Calu3 (cell line): ENCODE measurements around the gene LLGL1. TPM values are rescaled to one million over a fixed set of nuclear protein-coding genes. Genes with fewer than 3 reads are reported as not detected.

ENCODE experiments used
- BruUV-seq: library from RNA; stranded (reverse); fragments of 400-500 nt; replicated peaks from 2 replicates; lab custom pipeline; 2021; lab: Mats Ljungman, UMichigan
- CTCF ChIA-PET: fragments of 300-600 bp; sonication (Branson Sonifier 250); formaldehyde crosslinking; loops from one replicate; lab custom pipeline; 2022; ENCODE audit warnings: antibody characterized with exemption; lab: Charles Lee
- DNase-seq: peaks from one replicate; pipeline ENCODE4 v3.0.0; 2022
- H3K27ac Mint-ChIP-seq: one replicate; pipeline ENCODE4 v1.8.0; 2022; ENCODE audit warnings: mixed read lengths; ENCODE audit not compliant: unreplicated experiment
- H3K27me3 Mint-ChIP-seq: one replicate; pipeline ENCODE4 v1.8.0; 2022; ENCODE audit warnings: mixed read lengths; ENCODE audit not compliant: unreplicated experiment
- H3K36me3 Mint-ChIP-seq: one replicate; pipeline ENCODE4 v1.8.0; 2022; ENCODE audit warnings: mild to moderate bottlenecking, moderate library complexity, mixed read lengths; ENCODE audit not compliant: insufficient read depth, unreplicated experiment
- H3K4me1 Mint-ChIP-seq: one replicate; pipeline ENCODE4 v1.8.0; 2022; ENCODE audit warnings: mild to moderate bottlenecking, low read depth, mixed read lengths; ENCODE audit not compliant: unreplicated experiment
- H3K4me3 Mint-ChIP-seq: one replicate; pipeline ENCODE4 v1.8.0; 2022; ENCODE audit warnings: mild to moderate bottlenecking, low read depth, moderate library complexity, mixed read lengths; ENCODE audit not compliant: unreplicated experiment
- H3K9me3 Mint-ChIP-seq: one replicate; pipeline ENCODE4 v1.8.0; 2022; ENCODE audit warnings: low read depth, mixed read lengths; ENCODE audit not compliant: unreplicated experiment
- CTCF ChIP-seq: fragments of 200-600 bp; IDR thresholded peaks from one replicate; pipeline ENCODE4 v1.8.0; 2022; ENCODE audit warnings: antibody characterized with exemption; ENCODE audit not compliant: unreplicated experiment
- intact Hi-C: fragments of 100-400 bp; cut with micrococcal nuclease; formaldehyde crosslinking; loops from one replicate; pipeline ENCODE4 v1.10.0; 2022; ENCODE audit not compliant: unreplicated experiment
- total RNA-seq: library from RNA; stranded (reverse); gene quantifications from 2 replicates; pipeline ENCODE4 v1.2.3, GENCODE V29; 2022

The LLGL1 gene
- total RNA-seq, 1 experiment from 2014 or later, result 10.0 TPM

DNA sequence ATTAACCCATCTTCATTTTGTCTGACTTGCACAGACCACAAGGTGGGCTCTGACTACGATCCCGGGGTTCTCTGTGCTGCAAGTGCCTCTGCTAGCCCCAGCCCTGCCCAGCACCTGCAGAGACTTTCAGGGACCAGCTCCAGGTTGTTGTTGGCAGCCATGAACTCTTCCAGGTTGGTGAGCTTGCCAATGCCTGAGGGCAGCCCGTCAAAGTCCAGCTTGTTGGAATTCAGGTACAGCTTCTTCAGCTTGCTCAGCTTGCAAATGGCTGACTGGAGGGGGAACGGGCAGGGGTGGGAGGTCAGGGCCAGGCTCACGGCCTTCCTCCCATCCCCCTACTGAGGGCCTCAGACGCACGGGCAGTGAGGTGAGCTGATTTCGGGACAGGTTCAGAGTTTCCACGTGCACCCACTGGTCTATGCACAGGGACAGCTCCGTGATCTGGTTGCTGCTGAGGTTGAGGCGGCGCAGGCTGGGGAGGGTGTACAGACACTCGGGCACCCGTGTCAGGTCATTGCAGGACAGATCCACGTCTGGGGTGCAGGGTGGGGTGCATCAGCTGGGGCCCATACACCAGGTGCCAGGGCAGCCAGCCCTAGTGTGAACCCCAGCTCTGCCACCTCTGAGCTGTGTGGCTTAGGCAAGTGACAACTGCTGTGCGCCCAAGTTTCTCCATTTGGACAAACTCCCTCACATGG, 27.9 kb downstream of the LLGL1 start:
- H3K36me3 Mint-ChIP-seq, result peaks cover 70% of the 10 kb centered on the region
- intact Hi-C loops, result no loop called here

DNA sequence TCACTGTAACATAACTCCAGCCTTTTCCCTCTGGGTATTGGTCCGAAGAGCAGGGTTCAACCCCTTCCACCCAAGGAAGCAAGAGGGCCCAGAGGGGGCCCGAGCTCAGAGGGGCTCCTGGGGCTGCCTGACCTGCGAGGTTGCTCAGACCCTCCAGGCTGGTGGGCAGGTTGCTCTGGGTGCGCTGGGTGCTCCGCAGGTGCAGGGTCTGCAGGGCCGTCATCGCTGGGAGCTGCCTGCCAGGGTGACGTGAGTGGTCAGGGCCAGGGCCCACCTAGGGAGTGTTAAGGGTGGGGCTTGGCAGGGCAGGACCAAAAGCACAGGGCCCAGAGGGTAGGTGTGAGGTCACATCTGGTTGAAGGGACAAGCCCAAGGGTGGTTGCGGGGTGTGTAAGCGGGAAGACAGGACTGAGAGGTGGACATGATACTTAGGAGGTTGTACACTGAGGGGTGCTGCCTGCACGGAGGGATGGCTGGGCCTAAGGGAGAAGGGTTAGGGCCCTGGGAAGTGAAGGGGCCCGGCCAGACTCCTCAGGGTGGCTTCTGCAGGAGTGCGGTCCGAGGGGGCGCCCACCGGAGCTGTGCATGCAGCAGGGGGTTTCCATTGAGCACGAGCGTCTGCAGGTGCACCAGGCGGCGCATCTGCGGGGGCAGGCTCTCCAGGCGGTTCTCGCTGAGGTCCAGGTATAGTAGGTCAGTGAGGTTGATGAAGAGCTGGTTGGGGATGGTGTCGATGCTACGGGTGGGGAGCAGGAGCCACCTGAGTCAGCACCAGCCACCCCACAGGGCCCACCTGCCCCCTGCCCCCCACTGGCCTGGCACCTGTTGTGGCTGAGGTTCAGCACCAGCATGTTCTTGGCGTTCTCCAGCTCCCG, 28.7 kb downstream of the LLGL1 start:
- H3K27me3 Mint-ChIP-seq, result no peaks in the 10 kb centered on the region
- no peak overlapping the region for H3K27ac Mint-ChIP-seq
- peaks cover 69% of the 10 kb centered on the region for H3K36me3 Mint-ChIP-seq
- H3K4me1 Mint-ChIP-seq, result no peaks in the 10 kb centered on the region
- no peak overlapping the region for H3K4me3 Mint-ChIP-seq
- DNase-seq, result no peak
- CTCF ChIA-PET, result no interaction called here
- BruUV-seq, result no TSS peak
- H3K9me3 Mint-ChIP-seq, result no peaks in the 10 kb centered on the region
- intact Hi-C loops, result no loop called here
- no peak for TF ChIP-seq CTCF

More for the DNA sequence above, 27.9 kb downstream of the LLGL1 start:
- no peaks in the 10 kb centered on the region for H3K9me3 Mint-ChIP-seq
- CTCF ChIA-PET, result no interaction called here
- H3K27me3 Mint-ChIP-seq, result no peaks in the 10 kb centered on the region
- H3K27ac Mint-ChIP-seq, result no peak overlapping the region
- TF ChIP-seq CTCF, result no peak
- H3K4me1 Mint-ChIP-seq, result no peaks in the 10 kb centered on the region
- no peak for DNase-seq
- no peak overlapping the region for H3K4me3 Mint-ChIP-seq
- no TSS peak for BruUV-seq

DNA sequence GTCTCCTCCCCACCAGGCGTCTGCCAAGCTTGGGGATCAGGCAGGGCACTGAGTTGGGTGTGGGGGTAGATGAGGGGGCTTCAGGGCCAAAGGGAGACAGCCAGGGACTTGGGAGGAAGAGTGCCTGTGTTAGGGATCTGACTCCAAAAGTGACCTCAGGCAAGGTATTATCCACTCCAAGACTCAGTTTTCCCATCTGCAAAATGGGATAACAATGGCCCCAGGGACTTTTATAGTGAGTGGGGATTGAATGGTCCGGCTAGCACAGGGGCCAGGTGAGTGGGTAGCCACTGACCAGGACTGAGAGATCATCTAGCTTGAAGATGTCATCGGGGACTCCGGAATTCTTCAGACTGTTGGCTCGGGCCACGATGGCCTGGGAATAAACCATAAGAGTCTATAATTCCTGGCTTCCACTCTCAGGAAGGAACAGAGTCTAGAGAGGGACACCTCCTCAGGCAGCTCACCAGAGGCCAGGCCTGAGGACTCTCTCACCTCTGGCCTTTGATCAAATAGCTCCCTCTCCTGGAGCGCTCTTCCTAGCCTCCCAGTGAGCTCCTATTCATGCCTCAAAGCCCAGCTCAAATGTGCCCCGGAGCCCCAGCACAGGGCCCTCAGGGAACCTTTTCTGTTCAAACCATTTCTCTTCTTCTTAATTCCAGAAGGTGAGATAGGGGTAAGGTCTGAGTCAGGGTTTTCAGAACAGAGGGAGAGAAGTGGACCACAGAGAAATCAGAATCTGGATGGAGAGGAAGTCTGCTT, 29.6 kb downstream of the LLGL1 start:
- Mint-ChIP-seq H3K4me1 (no peaks in the 10 kb centered on the region), H3K27me3 (no peaks in the 10 kb centered on the region), H3K36me3 (peaks cover 76% of the 10 kb centered on the region), H3K9me3 (no peaks in the 10 kb centered on the region), H3K4me3 (no peak overlapping the region), H3K27ac (no peak overlapping the region)
- CTCF ChIA-PET, result no interaction called here
- no peak for TF ChIP-seq CTCF
- intact Hi-C loops, result no loop called here
- BruUV-seq, result no TSS peak
- no peak for DNase-seq

DNA sequence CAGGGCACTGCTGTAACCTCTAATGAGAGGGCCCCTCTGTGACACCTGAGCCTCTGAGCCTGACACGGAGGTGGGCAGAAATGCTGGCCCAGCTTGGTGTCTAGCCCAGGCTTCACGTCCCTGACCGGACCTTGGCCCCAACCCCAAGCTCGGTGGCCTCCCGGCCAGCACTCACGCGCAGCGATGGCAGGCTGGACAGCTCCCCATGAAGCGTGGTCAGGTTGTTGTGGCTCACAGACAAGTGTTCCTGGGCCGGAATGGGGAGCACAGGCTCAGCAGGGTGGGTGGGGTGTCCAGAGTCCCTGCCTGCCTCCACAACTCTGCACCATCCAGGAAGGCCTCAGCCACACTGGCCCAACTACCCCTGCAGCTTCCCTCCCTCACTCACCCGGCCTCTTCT, 30.9 kb downstream of the LLGL1 start:
- Mint-ChIP-seq H3K36me3 (peaks cover 81% of the 10 kb centered on the region), H3K4me1 (no peaks in the 10 kb centered on the region), H3K27ac (no peak overlapping the region), H3K4me3 (peak overlapping the region; percentile 84), H3K27me3 (no peaks in the 10 kb centered on the region), H3K9me3 (no peaks in the 10 kb centered on the region)
- no peak for TF ChIP-seq CTCF
- CTCF ChIA-PET, result no interaction called here
- BruUV-seq, result no TSS peak
- intact Hi-C loops, result no loop called here
- DNase-seq, result no peak
